Measurements from ENCODE around the gene BRWD1.

The BRWD1 gene

GRCh38 chr21:39216290-39216689, 97.1 kb downstream of the BRWD1 start:
- ATAC-seq, result no peak
- no peak for DNase-seq
- Mint-ChIP-seq H3K27ac (no peak overlapping the region), H3K27me3 (no peaks in the 10 kb centered on the region), H3K36me3 (ENCODE audit: low read depth) (peaks cover 26% of the 10 kb centered on the region), H3K4me3 (no peak overlapping the region), H3K4me1 (peaks cover 6% of the 10 kb centered on the region), H3K9me3 (no peaks in the 10 kb centered on the region)

- Mint-ChIP-seq H3K4me3 (no peak overlapping the region), H3K9me3 (no peaks in the 10 kb centered on the region), H3K27ac (no peak overlapping the region), H3K27me3 (no peaks in the 10 kb centered on the region), H3K4me1 (peaks cover 11% of the 10 kb centered on the region), H3K36me3 (ENCODE audit: low read depth) (peaks cover 36% of the 10 kb centered on the region)
- no peak for ATAC-seq
- no peak for DNase-seq
Observed at GRCh38 chr21:39215078-39215477, 98.4 kb downstream of the BRWD1 start.

- Mint-ChIP-seq H3K27me3 (no peaks in the 10 kb centered on the region), H3K27ac (peak overlapping the region; percentile 69), H3K9me3 (no peaks in the 10 kb centered on the region), H3K4me3 (no peak overlapping the region), H3K4me1 (peaks cover 24% of the 10 kb centered on the region), H3K36me3 (ENCODE audit: low read depth) (peaks cover 40% of the 10 kb centered on the region)
- ATAC-seq (no peak), DNase-seq (no peak)
Observed at GRCh38 chr21:39209334-39209688, 104.1 kb downstream of the BRWD1 start.

GRCh38 chr21:39208624-39209333, 104.7 kb downstream of the BRWD1 start:
- Mint-ChIP-seq H3K27ac (peak overlapping the region; percentile 71), H3K36me3 (ENCODE audit: low read depth) (peaks cover 38% of the 10 kb centered on the region), H3K4me1 (peaks cover 24% of the 10 kb centered on the region), H3K27me3 (no peaks in the 10 kb centered on the region), H3K9me3 (no peaks in the 10 kb centered on the region), H3K4me3 (no peak overlapping the region)
- DNase-seq, result no peak
- ATAC-seq, result no peak

GRCh38 chr21:39204134-39204533, 109.3 kb downstream of the BRWD1 start:
- no peak overlapping the region for H3K27ac Mint-ChIP-seq
- H3K4me1 Mint-ChIP-seq, result peaks cover 5% of the 10 kb centered on the region
- ATAC-seq (no peak), DNase-seq (no peak)
- no peaks in the 10 kb centered on the region for H3K27me3 Mint-ChIP-seq
- no peaks in the 10 kb centered on the region for H3K9me3 Mint-ChIP-seq
- H3K36me3 Mint-ChIP-seq (ENCODE audit: low read depth), result peaks cover 34% of the 10 kb centered on the region
- H3K4me3 Mint-ChIP-seq, result no peak overlapping the region

- Mint-ChIP-seq H3K9me3 (no peaks in the 10 kb centered on the region), H3K4me3 (no peak overlapping the region), H3K36me3 (ENCODE audit: low read depth) (peaks cover 54% of the 10 kb centered on the region), H3K27ac (no peak overlapping the region), H3K4me1 (peaks cover 21% of the 10 kb centered on the region), H3K27me3 (no peaks in the 10 kb centered on the region)
- DNase-seq (no peak), ATAC-seq (no peak)
Observed at GRCh38 chr21:39198800-39199199, 114.6 kb downstream of the BRWD1 start.

- ATAC-seq, result no peak
- Mint-ChIP-seq H3K9me3 (no peaks in the 10 kb centered on the region), H3K27ac (peak overlapping the region; percentile 11), H3K27me3 (no peaks in the 10 kb centered on the region), H3K36me3 (ENCODE audit: low read depth) (peaks cover 51% of the 10 kb centered on the region), H3K4me3 (no peak overlapping the region), H3K4me1 (peaks cover 21% of the 10 kb centered on the region)
- DNase-seq, result no peak
Observed at GRCh38 chr21:39197448-39198233, 115.8 kb downstream of the BRWD1 start.

- peaks cover 46% of the 10 kb centered on the region for H3K36me3 Mint-ChIP-seq (ENCODE audit: low read depth)
- ATAC-seq (no peak), DNase-seq (no peak)
- peak overlapping the region; percentile 65 for H3K27ac Mint-ChIP-seq
- no peaks in the 10 kb centered on the region for H3K9me3 Mint-ChIP-seq
- H3K4me1 Mint-ChIP-seq, result peaks cover 21% of the 10 kb centered on the region
- no peaks in the 10 kb centered on the region for H3K27me3 Mint-ChIP-seq
- no peak overlapping the region for H3K4me3 Mint-ChIP-seq
Observed at GRCh38 chr21:39196838-39197237, 116.6 kb downstream of the BRWD1 start.

- H3K9me3 Mint-ChIP-seq, result no peaks in the 10 kb centered on the region
- no peaks in the 10 kb centered on the region for H3K27me3 Mint-ChIP-seq
- ATAC-seq (no peak), DNase-seq (no peak)
- H3K36me3 Mint-ChIP-seq (ENCODE audit: low read depth), result peaks cover 46% of the 10 kb centered on the region
- H3K4me1 Mint-ChIP-seq, result peaks cover 22% of the 10 kb centered on the region
- H3K27ac Mint-ChIP-seq, result peak overlapping the region; percentile 65
- H3K4me3 Mint-ChIP-seq, result no peak overlapping the region
Observed at GRCh38 chr21:39196310-39196709, 117.1 kb downstream of the BRWD1 start.

GRCh38 chr21:39193380-39193779, 120.1 kb downstream of the BRWD1 start:
- DNase-seq, result no peak
- peaks cover 47% of the 10 kb centered on the region for H3K4me1 Mint-ChIP-seq
- no peak for ATAC-seq
- H3K36me3 Mint-ChIP-seq (ENCODE audit: low read depth), result peaks cover 27% of the 10 kb centered on the region
- H3K27ac Mint-ChIP-seq, result no peak overlapping the region
- no peak overlapping the region for H3K4me3 Mint-ChIP-seq
- H3K27me3 Mint-ChIP-seq, result no peaks in the 10 kb centered on the region
- no peaks in the 10 kb centered on the region for H3K9me3 Mint-ChIP-seq

- DNase-seq (no peak), ATAC-seq (peak; percentile 76)
- Mint-ChIP-seq H3K36me3 (ENCODE audit: low read depth) (peaks cover 3% of the 10 kb centered on the region), H3K4me3 (no peak overlapping the region), H3K9me3 (no peaks in the 10 kb centered on the region), H3K4me1 (peaks cover 58% of the 10 kb centered on the region), H3K27ac (peak overlapping the region; percentile 27), H3K27me3 (no peaks in the 10 kb centered on the region)
Observed at GRCh38 chr21:39189857-39190604, 123.4 kb downstream of the BRWD1 start.

- no peak for DNase-seq
- H3K36me3 Mint-ChIP-seq (ENCODE audit: low read depth), result peaks cover 3% of the 10 kb centered on the region
- H3K4me1 Mint-ChIP-seq, result peaks cover 69% of the 10 kb centered on the region
- no peaks in the 10 kb centered on the region for H3K9me3 Mint-ChIP-seq
- peak overlapping the region; percentile 44 for H3K27ac Mint-ChIP-seq
- H3K27me3 Mint-ChIP-seq, result no peaks in the 10 kb centered on the region
- peak; percentile 60 for ATAC-seq
- no peak overlapping the region for H3K4me3 Mint-ChIP-seq
Observed at GRCh38 chr21:39188521-39189139, 124.8 kb downstream of the BRWD1 start.

- no peak overlapping the region for H3K4me3 Mint-ChIP-seq
- H3K9me3 Mint-ChIP-seq, result no peaks in the 10 kb centered on the region
- ATAC-seq (no peak), DNase-seq (no peak)
- no peak overlapping the region for H3K27ac Mint-ChIP-seq
- H3K27me3 Mint-ChIP-seq, result no peaks in the 10 kb centered on the region
- H3K36me3 Mint-ChIP-seq (ENCODE audit: low read depth), result peaks cover 7% of the 10 kb centered on the region
- peaks cover 75% of the 10 kb centered on the region for H3K4me1 Mint-ChIP-seq
Observed at GRCh38 chr21:39187141-39187540, 126.3 kb downstream of the BRWD1 start.

GRCh38 chr21:39186676-39187075, 126.8 kb downstream of the BRWD1 start:
- Mint-ChIP-seq H3K36me3 (ENCODE audit: low read depth) (peaks cover 12% of the 10 kb centered on the region), H3K27ac (no peak overlapping the region), H3K9me3 (no peaks in the 10 kb centered on the region), H3K27me3 (no peaks in the 10 kb centered on the region), H3K4me1 (peaks cover 79% of the 10 kb centered on the region), H3K4me3 (no peak overlapping the region)
- DNase-seq (no peak), ATAC-seq (no peak)

Measured in activated naive CD8-positive, alpha-beta T cell treated with anti-CD3 and anti-CD28 coated beads, Interleukin-2, amount 50 U/mL, for 24 hours (primary cell).